ENCODE measurements around the gene CLCNKA.

Gene CLCNKA

DNA sequence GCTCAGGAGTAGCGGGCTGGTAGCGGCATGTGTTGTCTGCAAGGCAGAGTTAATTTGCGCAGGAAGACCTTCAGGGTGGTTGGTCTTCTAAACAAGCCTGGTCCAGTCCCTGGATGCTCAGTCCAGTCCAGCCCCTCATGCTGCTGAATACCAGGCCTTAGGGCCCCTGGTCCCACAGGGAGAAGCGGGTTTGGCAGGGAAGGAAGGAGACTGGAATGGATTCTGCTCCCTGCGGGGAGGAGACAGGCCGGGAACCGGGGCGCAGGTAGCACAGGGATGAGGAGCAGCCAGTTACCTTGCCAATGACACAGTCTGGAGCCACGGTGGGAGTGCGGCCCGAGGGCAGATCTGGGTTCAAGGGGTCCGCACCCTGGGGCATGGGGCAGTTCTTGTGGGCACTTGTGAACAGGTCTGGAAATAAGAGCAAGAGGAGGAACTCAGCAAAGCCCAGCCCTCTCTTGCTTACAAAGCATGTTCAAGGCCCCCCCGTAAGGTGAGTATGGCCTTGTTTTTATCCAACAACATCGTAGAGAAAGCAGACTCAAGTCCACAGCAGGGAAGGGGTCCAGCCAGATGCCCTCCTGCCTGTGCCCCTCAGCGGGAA lies 41.5 kb downstream of the CLCNKA start:
- DNase-seq (ENCODE audit: low spot score): no peak

DNA sequence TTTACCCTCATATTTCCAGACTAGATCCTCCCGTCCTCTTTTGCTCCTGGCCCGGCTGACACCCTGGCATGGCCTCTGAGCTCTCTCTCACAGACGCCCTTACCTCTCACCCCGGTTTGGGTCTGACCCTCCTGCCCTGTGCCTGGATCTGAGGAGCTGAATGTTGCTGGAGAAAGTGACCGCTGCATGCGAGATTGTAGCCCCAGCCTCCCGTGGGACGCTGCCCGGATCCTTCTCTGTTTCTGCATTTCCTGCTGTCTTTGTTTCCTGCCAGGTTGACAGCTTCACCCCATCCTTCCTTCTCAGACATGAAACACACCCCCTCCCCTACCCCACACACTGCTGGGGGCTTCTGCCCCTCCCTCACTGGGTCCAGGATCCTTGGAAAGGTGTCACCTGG lies 42.1 kb downstream of the CLCNKA start:
- no peak for DNase-seq (ENCODE audit: low spot score)

- DNase-seq (ENCODE audit: low spot score): no peak
Observed at GRCh38 chr1:16064536-16065268, 42.9 kb downstream of the CLCNKA start.

DNA sequence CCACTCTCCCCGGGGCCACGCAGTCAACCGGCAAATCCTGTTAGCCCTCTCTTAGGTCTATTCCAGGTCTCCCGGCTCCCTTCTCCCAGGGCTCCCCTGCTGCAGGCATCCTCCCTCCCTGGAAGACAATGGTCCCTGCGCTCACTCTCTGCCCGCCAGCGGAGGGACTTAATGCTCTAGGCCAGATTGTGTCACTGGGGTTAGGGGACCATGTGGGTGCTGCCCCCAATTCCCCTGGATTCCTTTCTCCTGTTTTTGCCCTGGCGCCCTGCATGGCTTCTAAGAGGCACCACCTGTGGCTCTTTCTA lies 43.4 kb downstream of the CLCNKA start:
- no peak for DNase-seq (ENCODE audit: low spot score)

GRCh38 chr1:16066245-16066644 lies 44.4 kb downstream of the CLCNKA start:
- no peak for DNase-seq (ENCODE audit: low spot score)

DNA sequence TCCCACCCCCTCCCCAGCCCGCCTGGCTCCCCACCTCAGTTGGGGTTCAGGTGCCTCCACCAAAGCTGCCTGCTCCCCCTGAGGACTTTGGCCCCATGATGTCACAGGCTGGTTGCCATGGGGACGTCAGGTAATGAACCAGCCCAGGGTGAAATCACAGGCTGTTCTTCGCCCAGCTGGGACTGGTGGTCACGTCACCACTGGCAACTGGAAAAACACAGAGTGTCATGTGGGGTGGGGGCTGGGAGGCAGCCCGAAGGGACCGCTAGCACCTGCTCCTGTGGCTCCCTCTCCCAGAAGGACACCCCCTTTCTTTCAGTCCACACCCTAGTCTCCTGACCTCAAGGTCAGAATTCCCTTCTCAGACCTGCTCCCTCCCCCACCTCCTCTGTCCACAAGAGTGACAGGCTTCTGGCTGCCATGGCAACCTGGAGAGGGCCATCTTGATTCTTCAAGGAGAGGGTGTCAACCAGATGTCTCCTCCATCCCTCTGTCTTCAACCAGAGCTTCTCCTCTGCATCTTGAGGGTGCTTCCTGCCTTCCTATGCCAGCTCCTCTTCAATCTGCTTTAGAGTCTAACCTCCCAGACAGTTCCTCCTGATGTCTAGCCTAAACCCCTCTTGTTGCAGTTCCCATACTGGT lies 45.4 kb downstream of the CLCNKA start:
- no peak for DNase-seq (ENCODE audit: low spot score)

- no peak for DNase-seq (ENCODE audit: low spot score)
Observed at GRCh38 chr1:16067933-16068332, 46.1 kb downstream of the CLCNKA start.

DNA sequence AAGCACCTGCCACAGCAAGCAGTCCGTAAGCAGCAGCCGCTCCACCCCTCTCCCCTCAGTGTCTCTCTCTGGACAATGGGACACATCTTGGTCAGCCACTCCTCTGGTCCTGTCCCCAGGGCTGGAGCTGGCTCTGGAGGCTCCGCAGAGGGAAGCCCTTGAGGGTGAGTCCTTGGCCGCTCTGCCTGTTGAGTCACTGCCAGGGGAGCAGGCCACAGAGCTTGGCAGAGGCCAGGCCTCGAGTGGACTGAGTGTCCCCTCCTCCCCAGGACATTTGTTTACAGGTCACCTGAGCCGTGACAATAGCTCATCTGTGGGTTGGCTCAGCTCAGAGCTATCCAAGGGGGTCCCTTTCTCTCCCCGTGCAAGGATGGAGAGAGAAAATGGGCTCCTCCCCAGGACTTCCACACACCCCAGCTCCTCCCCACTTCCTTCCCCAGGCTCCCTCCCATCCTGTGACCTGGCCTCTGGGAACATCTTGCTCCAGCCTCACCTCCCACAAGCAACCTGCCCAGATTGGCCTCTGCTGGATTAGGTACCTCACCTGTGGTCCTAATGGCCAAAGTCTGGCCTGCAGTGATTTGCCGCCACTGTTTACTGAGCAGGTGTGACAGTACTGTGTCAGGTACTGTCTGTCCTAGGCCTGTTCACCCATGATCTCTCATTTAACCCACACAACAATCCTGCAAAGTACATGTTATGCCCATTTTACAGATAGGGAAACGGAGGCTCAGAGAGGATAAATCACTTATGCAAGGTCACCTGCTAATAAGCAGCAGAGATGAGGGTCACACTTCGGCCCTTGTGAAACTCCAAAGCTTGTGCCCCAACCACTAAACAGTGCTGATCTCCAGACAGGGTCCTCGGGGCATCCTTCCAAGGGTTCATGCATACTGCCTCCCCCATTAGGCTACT lies 46.8 kb downstream of the CLCNKA start:
- DNase-seq (ENCODE audit: low spot score): no peak

DNA sequence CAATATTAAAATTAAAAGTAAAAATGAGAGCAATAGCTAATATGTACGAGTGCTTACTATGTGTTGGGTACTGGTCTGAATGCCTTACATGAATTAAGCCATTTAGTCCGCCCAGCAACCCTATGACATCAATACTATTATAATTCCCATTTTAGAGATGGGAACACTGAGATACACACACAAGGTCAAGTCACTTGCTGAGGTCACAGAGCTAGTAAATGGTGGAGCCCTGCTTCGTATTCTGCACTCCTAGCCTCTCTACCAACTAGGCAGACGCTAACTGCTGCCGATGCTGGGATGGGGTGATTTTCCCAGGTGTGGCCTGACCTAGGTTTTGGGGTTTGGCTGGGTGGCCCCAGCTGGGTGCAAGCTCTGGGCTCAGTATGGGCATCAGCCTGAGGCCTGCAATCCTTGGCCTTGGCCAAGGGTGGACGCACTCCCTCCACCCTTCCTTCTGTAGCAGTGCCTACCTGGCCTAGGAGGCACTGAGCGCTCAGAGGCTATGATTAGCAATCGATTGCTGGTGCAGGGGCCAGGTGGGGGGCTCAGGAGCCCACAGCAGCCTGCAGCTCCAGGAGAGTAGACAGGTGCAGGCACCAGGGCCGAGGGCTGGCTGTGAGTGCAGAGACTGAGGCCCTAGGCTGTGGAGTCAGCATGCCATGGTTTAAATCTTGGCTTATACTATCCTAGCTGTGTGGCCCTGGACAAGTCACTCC lies 49.0 kb downstream of the CLCNKA start:
- DNase-seq (ENCODE audit: low spot score): no peak

DNA sequence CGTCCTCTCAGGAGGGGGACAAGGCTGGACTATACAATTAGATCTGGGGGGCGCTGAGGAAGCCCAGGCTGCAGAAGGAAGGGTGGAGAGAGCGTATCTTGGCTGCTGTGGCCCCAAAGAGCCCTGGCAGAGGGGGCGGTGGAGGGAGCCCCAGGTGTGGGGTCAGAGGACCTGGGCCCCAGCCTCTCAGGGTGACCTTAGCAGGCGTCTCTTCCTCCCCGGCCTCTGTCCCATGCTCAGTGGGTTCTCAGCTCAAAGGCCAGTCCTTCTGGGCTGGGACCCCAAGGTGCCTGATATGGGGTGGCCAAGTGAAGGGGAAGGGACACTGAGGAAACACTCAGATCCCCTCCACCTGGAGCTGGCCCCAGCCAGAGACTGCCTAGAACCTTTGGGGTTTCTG lies 49.8 kb downstream of the CLCNKA start:
- DNase-seq (ENCODE audit: low spot score): no peak

DNA sequence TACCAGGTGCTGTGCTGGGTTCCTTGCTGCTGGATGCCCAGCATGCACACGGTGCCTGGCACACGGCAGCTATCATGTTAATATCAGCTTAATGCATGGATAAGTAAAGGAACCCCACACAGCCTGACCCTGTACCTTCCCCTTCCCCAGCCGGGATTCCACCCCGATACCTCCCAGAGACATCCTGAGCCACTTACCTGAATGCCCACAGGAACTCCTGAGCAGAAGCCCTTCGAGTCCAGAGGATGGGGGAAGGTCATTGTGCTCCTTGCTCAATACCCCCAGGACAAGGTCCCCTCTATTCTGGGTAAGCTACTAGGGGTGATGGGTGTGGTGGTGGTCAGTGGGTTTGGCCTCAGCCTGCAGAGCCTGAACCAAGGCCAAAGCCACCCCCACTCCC lies 50.3 kb downstream of the CLCNKA start:
- DNase-seq (ENCODE audit: low spot score): no peak

DNA sequence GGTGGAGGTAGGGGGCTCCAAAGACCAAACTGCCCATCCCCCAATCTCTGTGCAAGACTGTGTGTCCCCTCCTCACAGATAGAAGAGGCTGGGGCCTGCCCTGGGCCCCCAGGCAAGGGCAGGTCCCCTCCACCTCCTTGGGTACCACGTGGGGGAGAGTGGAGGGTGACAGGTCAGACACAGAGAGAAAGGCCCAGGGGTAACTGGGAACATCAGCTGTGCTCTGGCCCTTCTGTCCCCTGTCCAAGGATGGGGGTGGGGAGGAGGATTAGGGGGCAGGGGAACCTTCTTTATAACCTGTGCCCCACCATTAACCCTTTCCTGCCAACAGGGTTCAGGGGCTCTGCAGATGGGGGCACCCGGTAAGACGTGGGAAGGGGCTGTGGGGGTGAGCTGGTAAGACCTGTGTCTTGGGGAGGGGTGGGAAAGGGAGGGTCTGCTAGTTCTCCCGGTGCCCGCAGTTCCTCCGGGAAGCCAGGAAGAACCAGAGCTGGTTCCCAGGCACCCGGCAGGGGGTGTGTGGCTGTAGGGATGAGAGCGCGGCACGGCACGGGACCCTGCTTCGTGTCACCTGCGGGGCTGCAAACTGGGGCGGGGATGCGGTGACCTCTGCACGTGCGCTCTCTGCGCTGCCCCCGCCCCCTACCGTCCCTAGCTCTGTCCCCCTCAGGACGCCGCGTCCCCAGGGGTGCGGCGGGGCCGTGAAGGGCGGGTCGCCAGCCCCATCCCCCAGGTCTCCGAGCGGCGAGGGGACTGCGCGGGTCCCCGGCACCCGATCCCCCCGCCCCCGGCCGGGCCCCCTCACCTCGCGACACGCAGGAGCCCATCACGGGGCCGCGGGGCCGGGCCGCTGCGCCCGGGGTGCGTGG lies 51.0 kb downstream of the CLCNKA start:
- DNase-seq (ENCODE audit: low spot score): no peak

DNA sequence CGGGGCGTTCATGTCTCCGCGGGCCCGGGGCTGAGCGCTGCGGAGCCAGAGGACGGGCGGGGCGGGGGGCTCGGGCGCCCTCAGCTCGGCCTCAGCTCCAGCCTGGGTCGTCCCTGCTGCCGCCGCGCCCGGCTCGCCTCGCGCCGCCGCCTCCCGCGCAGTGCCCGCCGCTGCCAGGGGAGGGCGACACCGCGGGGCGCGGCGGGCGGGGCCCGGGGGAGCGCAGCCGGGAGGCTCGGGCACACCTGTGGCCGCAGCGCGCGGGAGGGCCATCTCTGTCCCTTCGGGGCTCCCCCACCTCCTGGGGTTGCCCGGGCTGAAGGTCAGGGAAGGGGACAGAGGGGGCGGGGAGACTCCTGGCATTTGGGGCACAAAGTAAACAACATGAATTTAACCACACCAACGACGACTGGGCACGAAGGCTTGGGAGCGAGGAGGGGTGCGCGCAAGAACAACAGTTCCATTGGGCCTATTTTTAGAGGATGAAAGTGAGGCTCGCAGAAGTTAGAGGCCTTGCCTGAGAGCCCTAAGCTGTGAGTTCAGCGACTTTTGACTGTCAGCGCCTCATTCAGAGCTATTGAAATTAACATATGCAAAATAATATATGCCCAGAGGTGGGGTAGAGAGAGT lies 51.8 kb downstream of the CLCNKA start, which contains the start of gene FAM131C:
Gene FAM131C (minus strand): TSS at position 162 of the 630 bp plus-strand sequence. CDS start 209 bp downstream, outside the sequence.
- no peak for DNase-seq (ENCODE audit: low spot score)

DNA sequence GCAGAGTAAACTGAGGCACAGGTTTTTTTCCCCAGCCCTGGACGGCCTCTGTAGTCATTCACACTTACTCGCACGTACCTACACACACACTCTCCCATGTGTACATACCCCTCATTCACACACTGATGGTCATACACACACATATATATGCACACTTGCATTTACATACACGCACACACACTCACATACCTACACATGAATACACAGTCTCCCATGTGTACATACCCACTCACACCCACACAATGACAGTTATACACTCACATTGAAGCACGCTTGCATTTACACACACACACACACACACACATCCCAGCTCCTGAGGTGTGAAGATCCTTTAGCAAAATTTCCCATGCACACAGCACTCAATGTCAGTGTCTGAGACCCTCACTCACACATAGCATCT lies 52.4 kb downstream of the CLCNKA start:
- no peak for DNase-seq (ENCODE audit: low spot score)

DNA sequence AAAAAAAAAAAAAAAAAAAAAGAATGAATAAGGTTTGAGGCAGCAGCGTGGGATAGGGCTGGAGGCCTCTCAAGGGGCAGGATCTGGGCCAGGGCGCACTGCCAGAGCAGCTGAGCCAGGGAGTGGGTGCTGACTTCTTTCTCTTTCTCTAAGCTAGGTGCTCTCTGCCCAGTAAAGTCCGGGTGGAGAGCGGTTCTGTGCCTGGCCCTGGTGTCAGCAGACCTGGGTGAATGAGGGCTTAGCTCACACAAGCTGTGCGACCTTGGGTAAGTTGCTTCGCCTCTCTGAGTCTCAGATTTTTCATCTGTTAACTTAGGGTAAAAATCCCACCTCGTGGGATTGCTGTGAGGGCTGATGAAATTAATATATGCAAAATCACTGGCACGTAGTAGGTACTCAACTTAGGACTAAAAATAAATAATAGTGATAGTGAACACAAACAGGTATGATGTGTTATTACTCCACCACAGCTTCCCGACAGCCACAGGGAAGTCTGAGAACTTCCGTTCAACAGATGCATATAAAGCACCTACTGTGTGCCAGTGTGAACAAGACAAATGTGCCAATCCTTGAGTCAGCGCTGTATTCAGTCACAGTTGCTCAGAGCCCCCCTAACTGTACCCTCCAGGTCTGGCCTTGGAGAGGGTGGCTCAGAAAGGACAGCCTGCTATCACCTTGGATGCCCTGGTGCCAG lies 53.6 kb downstream of the CLCNKA start:
- no peak for DNase-seq (ENCODE audit: low spot score)

DNA sequence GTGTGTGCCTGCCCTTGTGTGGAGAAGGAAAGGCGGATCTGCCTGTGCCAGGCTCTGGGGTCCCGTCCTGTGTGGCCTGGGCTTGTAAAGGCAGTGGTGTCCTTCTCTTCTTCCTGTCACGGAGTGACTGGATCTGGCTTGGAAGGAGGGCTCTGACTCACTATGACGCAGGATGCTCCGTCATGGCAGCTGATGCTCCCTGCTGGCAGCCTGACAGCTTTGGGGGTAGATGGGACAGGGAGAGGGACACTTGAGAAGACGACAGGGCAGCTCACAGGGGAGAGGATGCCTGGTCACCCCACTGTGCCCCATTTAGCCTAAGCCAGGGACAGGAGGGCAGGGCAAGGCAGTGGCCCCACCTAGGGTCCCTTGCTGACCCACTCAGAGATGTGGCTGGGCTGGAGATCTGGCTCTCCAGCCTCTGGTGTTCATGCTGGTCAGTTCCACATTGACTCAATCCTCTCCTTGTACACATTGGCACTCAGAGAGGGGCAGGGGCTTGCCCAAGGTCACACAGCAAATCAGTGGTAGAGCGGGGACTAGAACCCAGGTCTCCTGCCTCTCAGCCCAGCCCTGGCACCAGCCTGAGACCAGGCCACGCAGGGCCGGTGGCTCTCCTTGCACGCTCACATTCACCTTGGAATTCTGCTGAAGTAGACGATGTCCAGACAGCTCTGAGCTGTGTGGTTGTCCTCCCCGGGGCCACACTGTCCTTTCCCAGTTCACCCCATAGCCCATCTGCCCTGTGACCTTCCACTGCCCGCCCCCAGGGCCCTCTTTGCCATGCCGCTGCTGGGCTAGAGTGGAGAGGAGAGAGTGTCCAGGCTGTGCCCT lies 54.4 kb downstream of the CLCNKA start:
- no peak for DNase-seq (ENCODE audit: low spot score)

DNA sequence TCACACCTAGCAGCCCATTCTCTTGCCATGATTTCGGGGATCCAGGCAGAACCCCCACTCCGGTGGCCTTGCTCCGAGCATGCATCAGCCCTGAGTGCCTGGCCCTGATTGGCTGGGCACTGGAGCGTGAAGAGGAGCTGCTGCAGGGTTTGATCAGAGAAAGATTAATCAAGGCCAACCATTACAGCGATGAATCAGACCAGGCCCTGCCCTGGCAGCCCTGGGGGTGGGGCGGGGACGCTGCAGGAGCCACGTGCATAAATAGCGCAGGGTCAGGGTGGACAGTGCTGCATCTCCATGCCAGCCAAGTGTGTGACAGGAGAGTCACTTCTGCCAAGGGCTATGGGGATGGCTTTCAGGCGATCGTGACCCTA lies 55.0 kb downstream of the CLCNKA start:
- no peak for DNase-seq (ENCODE audit: low spot score)

- DNase-seq (ENCODE audit: low spot score): no peak
Observed at GRCh38 chr1:16077406-16078245, 55.8 kb downstream of the CLCNKA start.

Data from left forelimb (tissue), 1 donor.